Activated T-cell treated with anti-CD3 and anti-CD28 coated beads for 24 hours (primary cell): ENCODE data around the gene GPNMB.
"Not testable (repeated sequence)": the region's sequence is repeated elsewhere in the genome, so short reads cannot be mapped to it uniquely, and the experiment has no call there.

ENCODE experiments used
- DNase-seq: peaks from one replicate; pipeline ENCODE4 v3.0.0-alpha.2; 2020; ENCODE audit warnings: low read depth

GPNMB gene

GRCh38 chr7:23299770-23300300, 53.3 kb downstream of the GPNMB start:
- DNase-seq, result no peak

- no peak for DNase-seq
Measured at GRCh38 chr7:23306936-23307521, 60.5 kb downstream of the GPNMB start.

GRCh38 chr7:23308754-23309153, 62.2 kb downstream of the GPNMB start:
- DNase-seq, result no peak

GRCh38 chr7:23312141-23312540, 65.6 kb downstream of the GPNMB start:
- not testable (repeated sequence) for DNase-seq

- DNase-seq, result no peak
Measured at GRCh38 chr7:23315366-23315765, 68.8 kb downstream of the GPNMB start.
